Measurements from ENCODE around the gene ADAMTSL3. TPM values are rescaled to one million over a fixed set of nuclear protein-coding genes. Genes with fewer than 3 reads are reported as not detected.
A peak's percentile ranks its signal among the peaks of the same experiment; 100 is the strongest.
"Not testable (repeated sequence)": the region's sequence is repeated elsewhere in the genome, so short reads cannot be mapped to it uniquely, and the experiment has no call there.

ADAMTSL3 gene
- total RNA-seq, 1 donor from 2014 or later: 22.2 TPM

DNA sequence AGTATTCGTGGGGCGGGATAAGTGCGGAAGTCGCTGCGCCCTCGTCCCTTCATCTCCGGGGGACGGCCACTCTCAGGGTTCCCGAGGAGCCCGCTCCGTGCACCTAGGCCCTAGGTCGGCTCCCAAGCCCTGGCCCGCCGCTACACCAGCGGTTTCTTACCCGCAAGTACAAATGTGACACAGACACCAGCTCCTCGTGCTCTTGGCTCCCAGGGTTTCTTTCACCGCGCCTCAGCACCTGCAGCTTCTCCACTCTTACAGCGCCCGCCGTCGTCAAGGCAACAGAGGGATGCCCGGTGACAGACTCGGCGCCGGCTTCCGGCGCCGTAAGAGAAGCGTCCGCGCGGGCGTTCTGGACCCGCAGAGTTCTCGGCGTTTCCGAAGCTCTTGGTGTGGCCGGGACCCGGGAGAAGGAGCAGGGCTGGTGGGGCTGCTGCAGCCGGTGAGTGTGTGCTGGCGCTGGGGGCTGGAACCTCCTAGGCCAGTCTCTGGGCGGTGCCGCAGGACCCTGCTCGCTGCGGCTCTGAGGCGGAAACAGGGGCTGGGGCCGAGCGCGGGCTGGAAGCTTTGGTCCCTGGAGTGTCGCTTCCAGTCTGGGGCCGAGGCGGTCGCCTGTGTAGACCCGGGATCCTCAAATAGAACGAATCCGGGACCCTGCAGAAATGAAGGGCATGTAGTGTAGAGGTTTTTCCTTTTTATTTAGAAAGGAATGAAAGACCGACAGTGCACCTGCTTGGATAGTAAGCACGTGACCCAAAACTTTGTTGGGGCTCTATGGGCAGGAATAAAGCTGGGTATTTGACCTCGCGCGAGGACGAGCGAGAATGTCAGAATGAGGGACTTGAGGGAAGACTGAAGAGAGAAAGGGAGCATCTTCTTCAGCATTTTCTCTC is 426.2 kb downstream of the ADAMTSL3 start:
- DNase-seq (ENCODE audit: low read depth in 2 of 2): peak in 1 of 2 donors; percentile 19

DNA sequence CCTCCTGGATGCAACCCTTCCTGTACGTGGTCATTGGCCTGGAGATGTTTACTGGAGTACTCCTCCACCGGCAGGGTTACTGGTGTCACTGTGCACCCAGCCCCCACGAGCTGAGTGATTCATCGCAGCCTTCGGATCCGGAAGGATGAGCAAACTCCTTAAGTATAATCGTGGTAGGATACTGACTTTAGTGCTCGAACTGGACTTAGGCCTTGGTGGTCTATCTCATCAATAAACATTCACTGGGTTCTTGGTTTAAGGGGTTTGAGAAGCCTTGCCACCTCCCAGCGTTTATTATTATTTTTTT is 426.8 kb downstream of the ADAMTSL3 start:
- not testable (repeated sequence) for DNase-seq (ENCODE audit: low read depth in 2 of 2)

DNA sequence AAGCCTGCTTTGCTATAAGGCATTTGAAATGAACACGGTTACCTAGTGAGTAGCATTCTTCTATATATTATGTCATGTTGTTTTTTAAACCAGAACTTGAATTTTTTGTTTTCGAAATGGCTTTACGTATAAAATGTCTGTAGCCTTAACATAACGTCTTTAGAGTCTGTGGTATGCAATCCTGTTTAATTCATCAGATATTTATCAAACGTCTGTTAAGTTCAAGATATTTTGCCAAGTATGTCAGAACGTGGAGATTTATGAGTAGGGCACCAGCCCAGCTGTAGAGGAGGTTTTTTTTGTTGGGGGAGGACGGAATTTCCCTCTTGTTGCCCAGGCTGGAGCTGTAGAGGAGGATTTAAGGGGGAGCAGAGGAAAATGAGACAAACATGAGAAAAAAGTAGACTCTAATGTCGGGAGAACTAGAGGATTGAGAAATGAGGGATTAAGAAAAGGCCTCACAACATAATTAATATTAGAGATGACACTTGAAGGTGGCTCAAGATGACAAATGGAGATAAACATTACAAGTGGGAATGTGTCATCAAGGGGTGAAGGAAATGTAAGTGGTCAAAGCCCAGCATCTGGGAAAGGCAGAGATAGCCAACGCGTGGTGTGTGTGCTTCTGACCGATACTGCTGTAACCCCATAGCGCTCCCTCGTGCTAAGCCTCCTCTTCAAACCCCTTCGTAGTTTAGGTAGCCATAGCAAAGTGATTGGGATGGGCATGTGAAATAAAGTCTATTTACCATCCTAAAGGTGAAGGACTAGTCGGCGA is 427.7 kb downstream of the ADAMTSL3 start:
- no peak for DNase-seq (ENCODE audit: low read depth in 2 of 2)

DNA sequence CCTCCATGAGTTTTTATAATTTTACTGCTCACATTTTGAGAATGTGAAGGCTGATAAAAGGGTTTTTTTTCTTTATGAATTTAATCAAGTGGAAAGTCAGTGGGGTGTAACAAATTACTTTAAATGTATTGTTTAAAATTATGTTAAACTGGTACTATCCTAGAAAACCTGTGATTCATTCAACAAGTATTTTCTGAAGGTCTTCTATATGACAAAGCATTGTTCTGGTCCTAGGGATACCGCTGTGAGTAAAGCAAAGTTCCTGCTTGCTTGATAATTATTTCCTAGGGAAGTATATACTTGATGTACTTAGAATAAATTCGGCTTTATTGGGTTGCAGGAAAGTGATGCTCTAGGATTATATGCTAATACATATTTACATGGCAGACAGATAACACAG is 428.8 kb downstream of the ADAMTSL3 start:
- DNase-seq (ENCODE audit: low read depth in 2 of 2): peak in 1 of 2 donors; percentile 19

DNA sequence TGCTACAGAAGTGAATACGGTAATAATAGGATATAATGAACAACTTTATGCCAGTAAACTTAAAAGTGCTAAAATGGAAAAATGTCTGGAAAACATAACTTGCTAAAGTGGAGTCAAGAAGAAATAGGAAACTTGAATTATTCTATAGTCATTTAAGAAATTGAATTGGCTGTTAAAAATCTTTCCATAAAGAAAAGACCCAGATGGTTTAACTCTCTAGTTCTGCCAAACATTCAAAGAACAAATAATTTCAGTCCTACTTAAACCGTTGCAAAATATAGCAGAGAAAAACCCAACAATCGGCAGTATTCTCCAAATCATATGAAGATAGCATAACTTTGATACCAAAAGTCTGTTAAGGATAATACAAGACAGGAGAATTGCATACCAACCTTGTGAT is 432.1 kb downstream of the ADAMTSL3 start:
- not testable (repeated sequence) for DNase-seq (ENCODE audit: low read depth in 2 of 2)

Other genes starting within 250 kb of the ADAMTSL3 start
- gene SH3GL3, start 206.8 kb upstream of the ADAMTSL3 start, total RNA-seq: under 0.01 TPM in 1 of 2 replicates, not detected in the other

Data from dermis microvascular lymphatic vessel endothelial cell (primary cell).